Stimulated activated CD4-positive, alpha-beta T cell treated with anti-CD3 and anti-CD28 coated beads, Interleukin-1b, Interleukin-23, amount 100 ng/mL, for 24 hours (primary cell): ENCODE data around the gene FBXO36.
A peak's percentile ranks its signal among the peaks of the same experiment; 100 is the strongest.

ENCODE experiments used
- DNase-seq, 4 experiments: peaks; one replicate each; pipeline ENCODE4 v3.0.0-alpha.2; 2020; ENCODE audit warnings: low read depth in 4 of 4, low spot score in 1 of 4

Gene FBXO36

GRCh38 chr2:229969921-229970320 is 47.6 kb downstream of the FBXO36 start:
- no peak for DNase-seq

GRCh38 chr2:229970406-229970805 is 48.1 kb downstream of the FBXO36 start:
- no peak for DNase-seq

- DNase-seq, result no peak
These were observed 49.0 kb downstream of the FBXO36 start for GRCh38 chr2:229971298-229971790.

- no peak for DNase-seq
These were observed 52.0 kb downstream of the FBXO36 start for GRCh38 chr2:229974266-229974665.

- no peak for DNase-seq
These were observed 58.3 kb downstream of the FBXO36 start for GRCh38 chr2:229980431-229981184.

- DNase-seq, result no peak
These were observed 70.9 kb downstream of the FBXO36 start for GRCh38 chr2:229993236-229993635.

- no peak for DNase-seq
These were observed 74.0 kb downstream of the FBXO36 start for GRCh38 chr2:229996320-229996719.

GRCh38 chr2:229997565-229997964 is 75.3 kb downstream of the FBXO36 start:
- DNase-seq, result no peak

- no peak for DNase-seq
These were observed 78.0 kb downstream of the FBXO36 start for GRCh38 chr2:230000118-230000841.

- peak; percentile 72 to 77 (median 76) for DNase-seq
These were observed 85.8 kb downstream of the FBXO36 start for GRCh38 chr2:230007931-230008707.

GRCh38 chr2:230008708-230009066 is 86.4 kb downstream of the FBXO36 start:
- DNase-seq, result no peak

- no peak for DNase-seq
These were observed 88.2 kb downstream of the FBXO36 start for GRCh38 chr2:230010501-230010900.

GRCh38 chr2:230011617-230012016 is 89.3 kb downstream of the FBXO36 start:
- no peak for DNase-seq

GRCh38 chr2:230012267-230012884 is 90.1 kb downstream of the FBXO36 start:
- no peak for DNase-seq

GRCh38 chr2:230016844-230017243 is 94.5 kb downstream of the FBXO36 start:
- no peak for DNase-seq

- DNase-seq, result no peak
These were observed 95.8 kb downstream of the FBXO36 start for GRCh38 chr2:230018153-230018552.

- DNase-seq, result no peak
These were observed 97.4 kb downstream of the FBXO36 start for GRCh38 chr2:230019742-230020141.

- no peak for DNase-seq
These were observed 101.0 kb downstream of the FBXO36 start for GRCh38 chr2:230023313-230023712.

GRCh38 chr2:230042195-230042594 is 119.9 kb downstream of the FBXO36 start:
- no peak for DNase-seq

GRCh38 chr2:230043025-230043424 is 120.7 kb downstream of the FBXO36 start:
- DNase-seq, result no peak

- DNase-seq, result no peak
These were observed 121.2 kb downstream of the FBXO36 start for GRCh38 chr2:230043461-230043860.
